CD14-positive monocyte (primary cell): ENCODE measurements around the gene RPL10. TPM values are rescaled to one million over a fixed set of nuclear protein-coding genes. Genes with fewer than 3 reads are reported as not detected.

Experiments used
- DNase-seq, 3 donors: peaks; one replicate each; pipeline ENCODE4 v3.0.0-alpha.2; 2011 to 2022
- H2AFZ ChIP-seq: 2 replicates; pipeline ENCODE4 v1.6.0; 2012; ENCODE audit warnings: mild to moderate bottlenecking, low read depth, low read length, inconsistent platforms; ENCODE audit not compliant: insufficient read depth, poor library complexity, severe bottlenecking
- H3K27ac ChIP-seq, 2 donors: 1 replicate in 1 of 2; 2 replicates in 1 of 2; pipeline ENCODE4 v1.5.1; 2012 to 2013; ENCODE audit warnings: low read length in 2 of 2, control low read depth in 1 of 2, inconsistent platforms in 1 of 2, low read depth in 1 of 2, mild to moderate bottlenecking in 1 of 2
- H3K27me3 ChIP-seq, 2 donors: one replicate each; pipeline versions ENCODE4 v1.6.0 to v1.6.1; 2011 to 2013; ENCODE audit warnings: low read length in 2 of 2; ENCODE audit not compliant: control insufficient read depth in 2 of 2, insufficient read depth in 2 of 2
- H3K36me3 ChIP-seq, 2 donors: replicated peaks in 1 of 2; 1 replicate in 1 of 2; 2 replicates in 1 of 2; pipeline versions ENCODE4 v1.5.1 to v1.6.1; 2012 to 2013; ENCODE audit warnings: low read length in 2 of 2, control low read depth in 1 of 2, inconsistent platforms in 1 of 2, mild to moderate bottlenecking in 1 of 2; ENCODE audit not compliant: insufficient read depth in 2 of 2, control insufficient read depth in 1 of 2
- H3K4me1 ChIP-seq, 2 donors: 1 replicate in 1 of 2; 2 replicates in 1 of 2; pipeline versions ENCODE4 v1.5.1 to v1.6.1; 2012 to 2013; ENCODE audit warnings: low read length in 2 of 2, control low read depth in 1 of 2, inconsistent platforms in 1 of 2, mild to moderate bottlenecking in 1 of 2, moderate library complexity in 1 of 2; ENCODE audit not compliant: insufficient read depth in 2 of 2, control insufficient read depth in 1 of 2
- H3K4me2 ChIP-seq: replicated peaks from 2 replicates; pipeline ENCODE3; 2012; ENCODE audit warnings: low read length, moderate library complexity, mild to moderate bottlenecking; ENCODE audit not compliant: poor library complexity, severe bottlenecking; ENCODE audit errors: extremely low read depth
- H3K4me3 ChIP-seq, 3 experiments: fragments of 200-600 bp in 1 of 3; sonication (generic) in 1 of 3; replicated peaks in 1 of 3; 1 replicate in 2 of 3; 2 replicates in 1 of 3; pipeline ENCODE4 v1.5.1; 2011 to 2013; ENCODE audit warnings: low read length in 3 of 3, mild to moderate bottlenecking in 3 of 3, control low read depth in 2 of 3, low read depth in 2 of 3, inconsistent platforms in 1 of 3, moderate library complexity in 1 of 3
- H3K79me2 ChIP-seq: 2 replicates; pipeline ENCODE4 v1.6.0; 2012; ENCODE audit warnings: mild to moderate bottlenecking, control low read depth, inconsistent platforms, low read length, moderate library complexity; ENCODE audit not compliant: insufficient read depth
- H3K9ac ChIP-seq: 2 replicates; pipeline ENCODE4 v1.6.0; 2017; ENCODE audit warnings: low read length, mild to moderate bottlenecking; ENCODE audit not compliant: insufficient read depth, poor library complexity, severe bottlenecking
- H3K9me3 ChIP-seq, 2 donors: replicated peaks in 1 of 2; 1 replicate in 1 of 2; 2 replicates in 1 of 2; pipeline versions ENCODE4 v1.5.1 to v1.6.1; 2012 to 2013; ENCODE audit warnings: low read length in 2 of 2, control low read depth in 1 of 2; ENCODE audit not compliant: control insufficient read depth in 1 of 2, insufficient read depth in 1 of 2
- H4K20me1 ChIP-seq: 2 replicates; pipeline ENCODE4 v1.6.0; 2012; ENCODE audit warnings: mild to moderate bottlenecking, low read length, control low read depth, moderate library complexity; ENCODE audit not compliant: insufficient read depth
- H3K27ac Mint-ChIP-seq, 7 donors: one replicate each; pipeline ENCODE4 v1.8.0; 2020; ENCODE audit warnings: mild to moderate bottlenecking in 7 of 7, mixed read lengths in 7 of 7, moderate library complexity in 6 of 7, inconsistent platforms in 2 of 7
- H3K27me3 Mint-ChIP-seq, 3 donors: one replicate each; pipeline ENCODE4 v1.8.0; 2021 to 2022; ENCODE audit warnings: low read depth in 3 of 3, mild to moderate bottlenecking in 3 of 3, mixed read lengths in 3 of 3, moderate library complexity in 3 of 3, inconsistent platforms in 1 of 3
- H3K36me3 Mint-ChIP-seq, 2 donors: one replicate each; pipeline ENCODE4 v1.8.0; 2020; ENCODE audit warnings: mixed read lengths in 2 of 2, inconsistent platforms in 1 of 2, mild to moderate bottlenecking in 1 of 2
- H3K4me1 Mint-ChIP-seq: one replicate; pipeline ENCODE4 v1.8.0; 2020; ENCODE audit warnings: mild to moderate bottlenecking, mixed read lengths
- H3K4me3 Mint-ChIP-seq, 2 donors: one replicate each; pipeline ENCODE4 v1.8.0; 2020; ENCODE audit warnings: mild to moderate bottlenecking in 2 of 2, mixed read lengths in 2 of 2, moderate library complexity in 1 of 2
- H3K9me3 Mint-ChIP-seq, 7 donors: one replicate each; pipeline ENCODE4 v1.8.0; 2020 to 2022; ENCODE audit warnings: mixed read lengths in 7 of 7, mild to moderate bottlenecking in 6 of 7, moderate library complexity in 6 of 7, inconsistent platforms in 2 of 7
- WGBS: methylation state at CpG from one replicate; pipeline ENCODE4 v1.1.5; 2013; ENCODE audit warnings: missing lambda C conversion rate; ENCODE audit not compliant: insufficient coverage; 5-methylcytosine and 5-hydroxymethylcytosine counted together
- intact Hi-C, 2 donors: fragments of 100-400 bp; cut with micrococcal nuclease; formaldehyde crosslinking; loops; one replicate each; pipeline versions ENCODE4 v1.15.0 to v1.15.1; 2023
- polyA plus RNA-seq, 3 donors: library from polyadenylated mRNA; depleted of rRNA in 1 of 3; unstranded in 2 of 3; stranded (reverse) in 1 of 3; fragments of 300-500 nt in 2 of 3; fragments of >200 nt in 1 of 3; fragmentation: Illumina TruSeq in 2 of 3; gene quantifications; 1 replicate in 2 of 3; 2 replicates in 1 of 3; pipeline ENCODE4 v1.2.3, GENCODE V29; 2012 to 2021
- TF ChIP-seq, protein P1 (sequence below): fragments of 200-600 bp; IDR thresholded peaks from one replicate; pipeline ENCODE4 v1.8.0; 2022; ENCODE audit warnings: antibody characterized with exemption, mild to moderate bottlenecking

Gene RPL10
- polyA plus RNA-seq, 3 donors = 1,536 to 5,639 (median 1,724) TPM

DNA sequence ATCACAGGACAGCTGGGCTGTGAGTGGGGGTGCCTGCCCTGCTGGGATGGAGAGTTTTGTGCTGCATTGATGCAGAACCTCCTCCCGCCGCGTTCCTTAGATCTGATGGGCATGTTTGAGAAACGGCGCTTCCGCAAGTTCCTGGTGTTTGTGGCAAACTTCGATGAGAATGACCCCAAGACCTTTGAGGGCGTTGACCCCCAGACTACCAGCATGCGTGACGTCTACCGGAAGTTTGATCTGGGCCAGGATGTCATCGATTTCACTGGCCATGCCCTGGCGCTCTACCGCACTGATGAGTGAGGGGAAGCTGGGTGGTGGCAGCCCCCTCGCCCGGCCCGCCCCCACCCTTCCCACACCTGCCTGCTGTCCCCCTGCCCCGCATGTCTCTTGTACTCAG lies 41.7 kb downstream of the RPL10 start:
- H3K27me3 Mint-ChIP-seq = peaks cover 0 to 15% (median 0%) of the 10 kb centered on the region in 3 donors
- peaks cover 42 to 45% of the 10 kb centered on the region in 2 donors for H3K36me3 ChIP-seq
- no peak overlapping the region for H3K9ac ChIP-seq
- H3K9me3 Mint-ChIP-seq = peaks cover 0 to 20% (median 11%) of the 10 kb centered on the region in 7 donors
- intact Hi-C loops = loop anchor here (5.0 kb wide), 2 partner anchors 37 to 38 kb away; partner anchors contain the start of gene LAGE3 (in 1 of the 2)
- TF ChIP-seq, protein P1, sequence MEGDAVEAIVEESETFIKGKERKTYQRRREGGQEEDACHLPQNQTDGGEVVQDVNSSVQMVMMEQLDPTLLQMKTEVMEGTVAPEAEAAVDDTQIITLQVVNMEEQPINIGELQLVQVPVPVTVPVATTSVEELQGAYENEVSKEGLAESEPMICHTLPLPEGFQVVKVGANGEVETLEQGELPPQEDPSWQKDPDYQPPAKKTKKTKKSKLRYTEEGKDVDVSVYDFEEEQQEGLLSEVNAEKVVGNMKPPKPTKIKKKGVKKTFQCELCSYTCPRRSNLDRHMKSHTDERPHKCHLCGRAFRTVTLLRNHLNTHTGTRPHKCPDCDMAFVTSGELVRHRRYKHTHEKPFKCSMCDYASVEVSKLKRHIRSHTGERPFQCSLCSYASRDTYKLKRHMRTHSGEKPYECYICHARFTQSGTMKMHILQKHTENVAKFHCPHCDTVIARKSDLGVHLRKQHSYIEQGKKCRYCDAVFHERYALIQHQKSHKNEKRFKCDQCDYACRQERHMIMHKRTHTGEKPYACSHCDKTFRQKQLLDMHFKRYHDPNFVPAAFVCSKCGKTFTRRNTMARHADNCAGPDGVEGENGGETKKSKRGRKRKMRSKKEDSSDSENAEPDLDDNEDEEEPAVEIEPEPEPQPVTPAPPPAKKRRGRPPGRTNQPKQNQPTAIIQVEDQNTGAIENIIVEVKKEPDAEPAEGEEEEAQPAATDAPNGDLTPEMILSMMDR = no peak
- WGBS = 91% methylated on average over 8 of the region's 18 CpGs
- no peak overlapping the region for H3K4me3 Mint-ChIP-seq
- H4K20me1 ChIP-seq = peaks cover 17% of the 10 kb centered on the region
- no peak overlapping the region for H2AFZ ChIP-seq
- peaks cover 45 to 60% of the 10 kb centered on the region in 2 donors for H3K36me3 Mint-ChIP-seq
- H3K27me3 ChIP-seq = no peaks in the 10 kb centered on the region
- peaks cover 0 to 5% of the 10 kb centered on the region in 2 donors for H3K9me3 ChIP-seq
- peaks cover 25 to 33% of the 10 kb centered on the region in 2 donors for H3K4me1 ChIP-seq
- H3K27ac Mint-ChIP-seq = no peak overlapping the region
- H3K4me3 ChIP-seq = no peak overlapping the region
- no peak overlapping the region for H3K4me2 ChIP-seq
- DNase-seq = no peak
- no peak overlapping the region for H3K27ac ChIP-seq
- H3K79me2 ChIP-seq = peaks cover 40% of the 10 kb centered on the region
- peaks cover 23% of the 10 kb centered on the region for H3K4me1 Mint-ChIP-seq

DNA sequence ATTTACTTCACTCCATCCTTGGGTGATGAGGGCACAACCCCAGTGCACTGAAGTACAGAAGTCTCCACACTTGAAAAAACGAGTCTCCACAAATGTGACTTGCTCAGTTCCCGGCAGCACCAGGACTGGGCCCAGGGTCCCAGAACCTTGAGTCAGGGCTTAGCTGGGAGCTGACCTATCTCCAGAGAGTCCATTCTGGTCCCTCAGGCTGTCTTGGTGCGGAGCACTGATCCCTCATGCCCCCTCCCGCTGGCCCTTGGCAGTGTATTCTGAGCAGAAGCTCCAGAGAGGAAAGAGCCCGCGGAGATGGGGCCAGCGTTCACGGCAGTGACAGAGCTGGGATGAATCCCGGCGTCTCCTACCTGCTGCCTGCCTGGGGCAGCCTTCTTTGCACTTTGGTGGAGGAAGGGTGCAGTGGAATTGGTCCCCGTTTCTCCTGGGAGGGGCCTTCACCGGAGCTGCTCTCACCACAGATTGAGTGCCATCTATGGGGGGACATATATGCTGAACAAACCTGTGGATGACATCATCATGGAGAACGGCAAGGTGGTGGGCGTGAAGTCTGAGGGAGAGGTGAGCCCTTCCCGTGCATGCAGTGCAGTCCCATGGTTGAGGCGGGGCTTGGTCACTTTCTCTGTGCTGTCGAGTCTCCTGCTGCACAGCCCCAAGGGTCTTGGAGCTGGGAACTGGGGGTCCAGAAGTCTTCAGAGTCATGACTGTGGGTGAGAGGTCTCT lies 42.6 kb downstream of the RPL10 start:
- peaks cover 30 to 41% of the 10 kb centered on the region in 2 donors for H3K4me1 ChIP-seq
- Mint-ChIP-seq H3K4me1 (peaks cover 22% of the 10 kb centered on the region), H3K27me3 (peaks cover 0 to 12% (median 0%) of the 10 kb centered on the region in 3 donors), H3K9me3 (peaks cover 0 to 20% (median 11%) of the 10 kb centered on the region in 7 donors), H3K27ac (no peak overlapping the region), H3K36me3 (peaks cover 35 to 51% of the 10 kb centered on the region in 2 donors), H3K4me3 (no peak overlapping the region)
- intact Hi-C loops = loop anchor here in 1 of 2 donors (5.0 kb wide), 1 partner anchor 37 kb away; the partner anchor contains the start of gene LAGE3
- H3K9ac ChIP-seq = no peak overlapping the region
- H3K4me2 ChIP-seq = no peak overlapping the region
- H3K9me3 ChIP-seq = peaks cover 0 to 5% of the 10 kb centered on the region in 2 donors
- WGBS = 97% methylated on average over 6 of the region's 17 CpGs
- no peaks in the 10 kb centered on the region for H3K27me3 ChIP-seq
- TF ChIP-seq, protein P1 = no peak
- H3K4me3 ChIP-seq = no peak overlapping the region
- peaks cover 36 to 37% of the 10 kb centered on the region in 2 donors for H3K36me3 ChIP-seq
- peaks cover 45% of the 10 kb centered on the region for H3K79me2 ChIP-seq
- H4K20me1 ChIP-seq = peaks cover 24% of the 10 kb centered on the region
- no peak overlapping the region for H3K27ac ChIP-seq
- H2AFZ ChIP-seq = no peak overlapping the region
- DNase-seq = no peak
